Measurements from ENCODE around the gene SRSF8.

DNA sequence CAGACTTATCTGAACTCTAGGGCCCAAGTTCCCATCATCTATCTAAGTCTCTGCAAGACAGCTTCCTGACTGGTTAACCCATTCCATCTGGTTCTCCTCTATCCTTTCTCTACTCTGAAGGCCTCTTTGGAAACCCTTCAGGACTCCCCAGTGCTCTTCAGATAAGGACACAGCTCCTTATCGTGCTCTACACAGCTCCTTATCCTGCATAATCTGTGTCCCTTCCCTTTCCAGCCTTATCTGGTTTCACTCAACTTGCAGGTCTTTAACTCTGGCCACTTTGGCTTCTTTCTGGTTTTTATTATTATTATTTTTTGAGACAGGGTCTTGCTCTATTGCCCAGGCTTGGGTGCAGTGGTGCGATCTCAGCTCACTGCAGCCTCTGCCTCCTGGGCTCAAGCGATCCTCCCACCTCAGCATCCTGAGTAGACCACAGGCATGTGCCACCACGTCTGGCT is 33.5 kb downstream of the SRSF8 start:
- TF ChIP-seq CTCF (IDR thresholded peaks at IDR 0.05) (no peak), POLR2A (IDR thresholded peaks at IDR 0.05) (no peak)

Measured in uterus (tissue), 2 donors.